ENCODE measurements around the gene LARP1.

GRCh38 chr5:154765396-154765925, 10.3 kb downstream of the LARP1 start:
- TF ChIP-seq CTCF (IDR thresholded peaks at IDR 0.05), result no peak
- no peak for TF ChIP-seq EP300 (IDR thresholded peaks at IDR 0.05)
- TF ChIP-seq POLR2A (IDR thresholded peaks at IDR 0.05), result no peak

Data from upper lobe of left lung (tissue), 4 donors.